Retinal pigment epithelial cell (primary cell): ENCODE results near the gene NUCB1.
"Not testable (repeated sequence)": the region's sequence is repeated elsewhere in the genome, so short reads cannot be mapped to it uniquely, and the experiment has no call there.

Experiments
- DNase-seq: peaks from one replicate; pipeline ENCODE4 v3.0.0-alpha.2; 2010; ENCODE audit warnings: low read depth
- H3K4me3 ChIP-seq: 2 replicates; pipeline ENCODE4 v1.5.1; 2011; ENCODE audit warnings: mild to moderate bottlenecking, low read length, control low read depth, moderate library complexity
- CTCF ChIP-seq: conservative IDR thresholded peaks from 2 replicates; pipeline ENCODE4 v1.5.1; 2011; ENCODE audit warnings: low read depth, low read length, control low read depth, inconsistent platforms

The NUCB1 gene

GRCh38 chr19:48921721-48922500 is 21.8 kb downstream of the NUCB1 start:
- TF ChIP-seq CTCF: no peak
- H3K4me3 ChIP-seq: no peak overlapping the region
- no peak for DNase-seq

- no peak for DNase-seq
- no peak overlapping the region for H3K4me3 ChIP-seq
- TF ChIP-seq CTCF: no peak
These were observed 22.7 kb downstream of the NUCB1 start for GRCh38 chr19:48922548-48923490.

- DNase-seq: no peak
- no peak for TF ChIP-seq CTCF
- no peak overlapping the region for H3K4me3 ChIP-seq
These were observed 25.2 kb downstream of the NUCB1 start for GRCh38 chr19:48925240-48925843.

GRCh38 chr19:48925890-48926289 is 25.8 kb downstream of the NUCB1 start:
- not testable (repeated sequence) for H3K4me3 ChIP-seq

GRCh38 chr19:48926909-48927308 is 26.8 kb downstream of the NUCB1 start:
- TF ChIP-seq CTCF: no peak
- H3K4me3 ChIP-seq: no peak overlapping the region
- peak; percentile 94 for DNase-seq

More at GRCh38 chr19:48925890-48926289, 25.8 kb downstream of the NUCB1 start:
- DNase-seq: not testable (repeated sequence)

GRCh38 chr19:48927692-48928091 is 27.6 kb downstream of the NUCB1 start:
- not testable (repeated sequence) for H3K4me3 ChIP-seq, DNase-seq

GRCh38 chr19:48928164-48929025 is 28.3 kb downstream of the NUCB1 start:
- no peak for TF ChIP-seq CTCF
- DNase-seq: no peak
- no peak overlapping the region for H3K4me3 ChIP-seq
